ENCODE measurements around the gene PCDH9. TPM values are rescaled to one million over a fixed set of nuclear protein-coding genes. Genes with fewer than 3 reads are reported as not detected.

The PCDH9 gene
- total RNA-seq, 6 experiments from 2014 or later, result 1.6 to 3.9 (median 3.1) TPM

DNA sequence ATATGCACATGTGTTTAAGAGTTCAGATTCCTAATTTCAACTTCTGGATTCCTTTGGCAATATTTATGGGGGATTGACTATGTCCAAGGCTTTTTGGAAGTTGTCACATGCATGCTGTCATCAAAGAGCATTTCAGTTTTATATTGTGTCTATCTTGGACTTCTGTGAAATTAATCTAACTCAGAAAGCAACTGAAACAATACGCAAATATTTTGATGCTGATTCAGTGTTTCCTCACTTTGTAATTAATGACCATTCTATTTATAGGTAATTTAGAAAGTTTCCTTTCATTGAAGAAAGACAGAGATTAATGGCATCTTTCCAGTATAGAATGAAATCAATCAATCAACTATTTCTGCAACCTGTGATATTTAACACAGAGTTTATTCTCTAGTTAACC lies 550.1 kb downstream of the PCDH9 start:
- Histone ChIP-seq H3K27ac (no peak overlapping the region), H3K27me3 (no peaks in the 10 kb centered on the region), H3K4me1 (no peaks in the 10 kb centered on the region), H3K9me3 (no peaks in the 10 kb centered on the region), H3K4me3 (no peak overlapping the region), H3K36me3 (no peaks in the 10 kb centered on the region)
- DNase-seq, result no peak
- ATAC-seq, result no peak
- intact Hi-C loops (cut with DNase I), result no loop called here
- no peak for TF ChIP-seq POLR2A (IDR thresholded peaks at IDR 0.05)
- TF ChIP-seq, protein P1, sequence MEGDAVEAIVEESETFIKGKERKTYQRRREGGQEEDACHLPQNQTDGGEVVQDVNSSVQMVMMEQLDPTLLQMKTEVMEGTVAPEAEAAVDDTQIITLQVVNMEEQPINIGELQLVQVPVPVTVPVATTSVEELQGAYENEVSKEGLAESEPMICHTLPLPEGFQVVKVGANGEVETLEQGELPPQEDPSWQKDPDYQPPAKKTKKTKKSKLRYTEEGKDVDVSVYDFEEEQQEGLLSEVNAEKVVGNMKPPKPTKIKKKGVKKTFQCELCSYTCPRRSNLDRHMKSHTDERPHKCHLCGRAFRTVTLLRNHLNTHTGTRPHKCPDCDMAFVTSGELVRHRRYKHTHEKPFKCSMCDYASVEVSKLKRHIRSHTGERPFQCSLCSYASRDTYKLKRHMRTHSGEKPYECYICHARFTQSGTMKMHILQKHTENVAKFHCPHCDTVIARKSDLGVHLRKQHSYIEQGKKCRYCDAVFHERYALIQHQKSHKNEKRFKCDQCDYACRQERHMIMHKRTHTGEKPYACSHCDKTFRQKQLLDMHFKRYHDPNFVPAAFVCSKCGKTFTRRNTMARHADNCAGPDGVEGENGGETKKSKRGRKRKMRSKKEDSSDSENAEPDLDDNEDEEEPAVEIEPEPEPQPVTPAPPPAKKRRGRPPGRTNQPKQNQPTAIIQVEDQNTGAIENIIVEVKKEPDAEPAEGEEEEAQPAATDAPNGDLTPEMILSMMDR (IDR thresholded peaks at IDR 0.05), result no peak
- 73% methylated on average over 1 of the region's 1 CpG for WGBS (ENCODE audit: insufficient coverage, low coverage, low lambda C conversion rate, missing lambda C conversion rate)

DNA sequence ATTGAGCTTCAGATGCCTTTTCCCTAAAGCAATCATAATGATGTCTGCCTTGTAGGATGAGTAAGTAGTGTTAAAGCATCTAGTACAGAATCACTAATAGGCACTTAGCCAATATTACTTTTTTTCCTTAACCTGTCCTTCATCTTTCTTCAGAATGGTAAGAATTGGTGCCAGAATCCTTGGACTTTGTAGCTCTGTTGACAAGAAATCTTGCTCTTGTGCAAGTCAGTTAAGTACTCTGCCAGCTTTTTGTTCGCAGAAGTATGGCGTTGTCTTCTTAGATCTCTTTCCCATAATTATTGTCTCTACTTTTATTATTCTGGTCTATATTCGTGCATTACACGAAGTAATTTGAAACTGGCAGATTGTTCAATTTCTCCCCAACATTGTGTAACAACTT lies 554.5 kb downstream of the PCDH9 start:
- intact Hi-C loops (cut with DNase I), result no loop called here
- 62% methylated on average over 4 of the region's 4 CpGs for WGBS (ENCODE audit: insufficient coverage, low coverage, low lambda C conversion rate, missing lambda C conversion rate)
- H3K9me3 ChIP-seq, result no peaks in the 10 kb centered on the region

DNA sequence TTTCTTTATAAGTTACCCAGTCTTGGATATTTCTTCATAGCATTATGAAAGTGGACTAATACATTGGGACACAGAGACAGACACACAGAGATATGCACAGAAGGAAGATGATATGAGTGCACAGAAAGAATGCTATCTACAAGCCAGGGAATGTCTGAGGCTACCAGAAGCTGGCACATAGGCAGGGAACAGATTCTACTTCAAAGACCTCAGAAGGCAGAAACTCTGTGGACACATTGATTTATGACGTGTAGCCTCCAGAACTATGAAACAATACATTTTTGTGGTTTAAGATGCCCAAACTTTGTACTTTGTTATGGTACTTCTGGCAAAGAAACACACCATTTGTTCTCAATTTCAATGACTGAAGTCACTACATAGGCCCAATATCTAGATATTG lies 556.7 kb downstream of the PCDH9 start:
- Histone ChIP-seq H3K4me1 (no peaks in the 10 kb centered on the region), H3K27ac (no peak overlapping the region), H3K27me3 (no peaks in the 10 kb centered on the region), H3K9me3 (no peaks in the 10 kb centered on the region), H3K4me3 (no peak overlapping the region), H3K36me3 (no peaks in the 10 kb centered on the region)
- intact Hi-C loops (cut with DNase I), result no loop called here
- no peak for DNase-seq
- 50% methylated on average over 1 of the region's 1 CpG for WGBS (ENCODE audit: insufficient coverage, low coverage, low lambda C conversion rate, missing lambda C conversion rate)
- TF ChIP-seq POLR2A (IDR thresholded peaks at IDR 0.05), result no peak
- TF ChIP-seq, protein P1 (IDR thresholded peaks at IDR 0.05), result no peak
- no peak for ATAC-seq

More for the DNA sequence above, 554.5 kb downstream of the PCDH9 start:
- no peak for DNase-seq
- no peaks in the 10 kb centered on the region for H3K27me3 ChIP-seq
- H3K36me3 ChIP-seq, result no peaks in the 10 kb centered on the region
- no peak overlapping the region for H3K4me3 ChIP-seq
- H3K4me1 ChIP-seq, result no peaks in the 10 kb centered on the region
- H3K27ac ChIP-seq, result no peak overlapping the region
- TF ChIP-seq, protein P1 (IDR thresholded peaks at IDR 0.05), result no peak
- TF ChIP-seq POLR2A (IDR thresholded peaks at IDR 0.05), result no peak
- no peak for ATAC-seq

DNA sequence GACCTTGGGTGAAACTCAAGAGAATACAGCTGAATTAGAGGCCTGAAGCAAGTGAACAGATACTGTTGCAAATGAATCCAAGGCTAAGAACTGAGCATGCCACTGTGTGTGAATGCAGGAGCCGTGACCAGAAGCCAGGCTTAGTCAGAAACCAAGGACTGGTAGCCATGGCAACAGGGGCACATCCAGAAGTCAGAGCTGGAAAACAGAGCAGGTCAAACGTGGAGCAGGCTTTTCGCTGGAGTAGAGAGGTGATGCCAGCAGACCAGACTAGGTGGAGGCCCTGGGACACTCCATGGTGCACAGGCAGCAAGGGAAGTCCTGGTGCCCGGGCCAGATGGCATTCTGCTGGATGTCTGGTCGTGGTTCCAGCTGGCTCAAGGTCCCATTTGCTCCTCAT lies 564.1 kb downstream of the PCDH9 start:
- intact Hi-C loops (cut with DNase I), result no loop called here
- no peaks in the 10 kb centered on the region for H3K9me3 ChIP-seq
- no peaks in the 10 kb centered on the region for H3K27me3 ChIP-seq
- DNase-seq (no peak), ATAC-seq (no peak)
- no peaks in the 10 kb centered on the region for H3K4me1 ChIP-seq
- H3K36me3 ChIP-seq, result no peaks in the 10 kb centered on the region
- no peak overlapping the region for H3K4me3 ChIP-seq
- no peak overlapping the region for H3K27ac ChIP-seq
- TF ChIP-seq, protein P1 (IDR thresholded peaks at IDR 0.05), result no peak
- TF ChIP-seq POLR2A (IDR thresholded peaks at IDR 0.05), result no peak
- 40% methylated on average over 4 of the region's 5 CpGs for WGBS (ENCODE audit: insufficient coverage, low coverage, low lambda C conversion rate, missing lambda C conversion rate)

DNA sequence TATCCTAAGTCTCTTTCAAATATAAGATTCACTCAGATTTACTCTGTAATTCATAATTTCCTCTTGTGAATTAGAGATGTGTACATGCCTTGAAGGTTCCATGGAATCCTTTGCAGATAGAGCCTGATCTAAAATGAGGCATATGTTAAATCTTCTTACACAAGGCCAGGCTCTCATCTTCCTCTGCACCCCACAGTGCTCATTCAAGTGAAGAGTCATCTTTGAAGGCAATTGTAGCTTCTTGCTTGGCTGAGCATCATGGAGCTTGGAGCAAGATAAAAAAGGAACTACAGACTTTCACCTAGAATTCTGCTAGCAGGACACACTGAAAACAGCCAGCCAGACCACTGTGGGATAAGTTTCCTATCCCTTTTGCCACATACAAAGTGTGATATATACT lies 566.4 kb downstream of the PCDH9 start:
- intact Hi-C loops (cut with DNase I), result no loop called here
- Histone ChIP-seq H3K27me3 (no peaks in the 10 kb centered on the region), H3K4me1 (no peaks in the 10 kb centered on the region), H3K27ac (no peak overlapping the region), H3K36me3 (no peaks in the 10 kb centered on the region), H3K4me3 (no peak overlapping the region), H3K9me3 (no peaks in the 10 kb centered on the region)
- DNase-seq (no peak), ATAC-seq (no peak)
- TF ChIP-seq POLR2A (IDR thresholded peaks at IDR 0.05), result no peak

All from right lobe of liver (tissue), 6 donors.